H9 (cell line): ENCODE results near the gene SERPINB5. TPM values are rescaled to one million over a fixed set of nuclear protein-coding genes. Genes with fewer than 3 reads are reported as not detected.

Source experiments
- DNase-seq: peaks from one replicate; pipeline ENCODE4 v3.0.0-alpha.2; 2017
- H2AFZ ChIP-seq: one replicate; pipeline ENCODE4 v1.6.1; 2013; ENCODE audit warnings: mild to moderate bottlenecking, low read length, control low read depth, moderate library complexity
- H2AK5ac ChIP-seq: 2 replicates; pipeline ENCODE4 v1.6.1; 2013; ENCODE audit warnings: low read length, control low read depth, mixed read lengths; ENCODE audit not compliant: insufficient read length
- H2BK120ac ChIP-seq: one replicate; pipeline ENCODE4 v1.6.1; 2013; ENCODE audit warnings: low read depth, mild to moderate bottlenecking, low read length, control low read depth, inconsistent platforms; ENCODE audit not compliant: poor library complexity, severe bottlenecking
- H2BK12ac ChIP-seq: 2 replicates; pipeline ENCODE4 v1.6.1; 2013; ENCODE audit warnings: low read length, control low read depth, mixed read lengths, low read depth; ENCODE audit not compliant: insufficient read length
- H2BK15ac ChIP-seq: 2 replicates; pipeline ENCODE4 v1.6.1; 2013; ENCODE audit warnings: low read depth, low read length, control low read depth
- H2BK20ac ChIP-seq: one replicate; pipeline ENCODE4 v1.6.1; 2013; ENCODE audit warnings: low read depth, mild to moderate bottlenecking, low read length, control low read depth, inconsistent platforms; ENCODE audit not compliant: poor library complexity, severe bottlenecking
- H2BK5ac ChIP-seq: 2 replicates; pipeline ENCODE4 v1.6.1; 2013; ENCODE audit warnings: low read length, control low read depth, mixed read lengths; ENCODE audit not compliant: insufficient read length
- H3K14ac ChIP-seq: 2 replicates; pipeline ENCODE4 v1.6.1; 2013; ENCODE audit warnings: low read length, control low read depth; ENCODE audit not compliant: insufficient read depth
- H3K18ac ChIP-seq: 2 replicates; pipeline ENCODE4 v1.6.1; 2013; ENCODE audit warnings: low read depth, mild to moderate bottlenecking, mixed read lengths, low read length, control low read depth; ENCODE audit not compliant: insufficient read length
- H3K23ac ChIP-seq: 2 replicates; pipeline ENCODE4 v1.6.1; 2013; ENCODE audit warnings: low read length, control low read depth, mixed read lengths, low read depth; ENCODE audit not compliant: insufficient read length
- H3K23me2 ChIP-seq: 2 replicates; pipeline ENCODE4 v1.6.1; 2013; ENCODE audit warnings: low read depth, mild to moderate bottlenecking, mixed read lengths, low read length, control low read depth; ENCODE audit not compliant: insufficient read length, poor library complexity, severe bottlenecking
- H3K27ac ChIP-seq: 2 replicates; pipeline ENCODE4 v1.5.1; 2013; ENCODE audit warnings: low read length, control low read depth, mixed read lengths, low read depth; ENCODE audit not compliant: insufficient read length
- H3K27me3 ChIP-seq: 2 replicates; pipeline ENCODE4 v1.6.1; 2013; ENCODE audit warnings: low read length, control low read depth, inconsistent platforms; ENCODE audit not compliant: insufficient read depth
- H3K4ac ChIP-seq: 2 replicates; pipeline ENCODE4 v1.6.1; 2013; ENCODE audit warnings: low read depth, mild to moderate bottlenecking, control low read depth, inconsistent platforms, low read length, moderate library complexity
- H3K4me1 ChIP-seq: 2 replicates; pipeline ENCODE4 v1.6.1; 2013; ENCODE audit warnings: low read length, control low read depth, inconsistent platforms; ENCODE audit not compliant: insufficient read depth
- H3K4me2 ChIP-seq: 2 replicates; pipeline ENCODE4 v1.6.1; 2013; ENCODE audit warnings: low read length, control low read depth, mixed read lengths; ENCODE audit not compliant: insufficient read length, insufficient read depth
- H3K56ac ChIP-seq: 2 replicates; pipeline ENCODE4 v1.6.1; 2013; ENCODE audit warnings: low read depth, mild to moderate bottlenecking, mixed read lengths, low read length, control low read depth; ENCODE audit not compliant: insufficient read length
- H3K79me1 ChIP-seq: 2 replicates; pipeline ENCODE4 v1.6.1; 2013; ENCODE audit warnings: low read depth, mild to moderate bottlenecking, moderate library complexity, low read length, control low read depth, inconsistent platforms; ENCODE audit not compliant: insufficient read depth, poor library complexity, severe bottlenecking
- H3K79me2 ChIP-seq: 2 replicates; pipeline ENCODE4 v1.6.1; 2013; ENCODE audit warnings: low read length, control low read depth, inconsistent platforms; ENCODE audit not compliant: insufficient read depth
- H3K9ac ChIP-seq: 2 replicates; pipeline ENCODE4 v1.6.1; 2013; ENCODE audit warnings: low read length, control low read depth, mixed read lengths; ENCODE audit not compliant: insufficient read length; ENCODE audit errors: extremely low read depth
- H3K9me3 ChIP-seq: one replicate; pipeline ENCODE4 v1.6.1; 2013; ENCODE audit warnings: low read depth, low read length, inconsistent platforms; ENCODE audit not compliant: control insufficient read depth
- H3T11ph ChIP-seq: one replicate; pipeline ENCODE4 v1.6.1; 2013; ENCODE audit warnings: mild to moderate bottlenecking, low read length, control low read depth, inconsistent platforms
- H4K20me1 ChIP-seq: one replicate; pipeline ENCODE4 v1.6.1; 2013; ENCODE audit not compliant: control insufficient read depth, insufficient read length, insufficient read depth
- H4K5ac ChIP-seq: 2 replicates; pipeline ENCODE4 v1.6.1; 2013; ENCODE audit warnings: low read depth, mild to moderate bottlenecking, mixed read lengths, low read length, control low read depth; ENCODE audit not compliant: insufficient read length
- H4K8ac ChIP-seq: replicated peaks from 2 replicates; pipeline ENCODE4 v1.6.1; 2013; ENCODE audit warnings: low read length, control low read depth, mixed read lengths, low read depth; ENCODE audit not compliant: insufficient read length
- H4K91ac ChIP-seq: 2 replicates; pipeline ENCODE4 v1.6.1; 2013; ENCODE audit warnings: low read depth, mild to moderate bottlenecking, moderate library complexity, mixed read lengths, low read length, control low read depth; ENCODE audit not compliant: insufficient read length
- H3K27ac Mint-ChIP-seq, 3 experiments: 2 replicates in 2 of 3; 3 replicates in 1 of 3; pipeline ENCODE4 v1.8.0; 2020 to 2021; ENCODE audit warnings: mixed read lengths in 3 of 3, mild to moderate bottlenecking in 1 of 3, moderate library complexity in 1 of 3
- H3K27me3 Mint-ChIP-seq: 2 replicates; pipeline ENCODE4 v1.8.0; 2021; ENCODE audit warnings: low read depth, mild to moderate bottlenecking, moderate library complexity, mixed read lengths
- H3K36me3 Mint-ChIP-seq, 3 experiments: 2 replicates in 2 of 3; 3 replicates in 1 of 3; pipeline ENCODE4 v1.8.0; 2020 to 2021; ENCODE audit warnings: low read depth in 3 of 3, mixed read lengths in 3 of 3; ENCODE audit not compliant: insufficient read depth in 1 of 3
- H3K4me1 Mint-ChIP-seq, 2 experiments: 2 replicates each; pipeline ENCODE4 v1.8.0; 2020; ENCODE audit warnings: mixed read lengths in 2 of 2
- H3K4me3 Mint-ChIP-seq, 2 experiments: 2 replicates in 1 of 2; 3 replicates in 1 of 2; pipeline ENCODE4 v1.8.0; 2020 to 2021; ENCODE audit warnings: mild to moderate bottlenecking in 2 of 2, mixed read lengths in 2 of 2, moderate library complexity in 1 of 2
- H3K9me3 Mint-ChIP-seq, 2 experiments: 2 replicates in 1 of 2; 3 replicates in 1 of 2; pipeline ENCODE4 v1.8.0; 2020; ENCODE audit warnings: mild to moderate bottlenecking in 2 of 2, mixed read lengths in 2 of 2, moderate library complexity in 1 of 2
- WGBS: extraction: QIAGEN DNeasy Blood & Tissue Kit; methylation state at CpG from one replicate; pipeline ENCODE4 v1.1.7; 2013; ENCODE audit warnings: missing lambda C conversion rate, low lambda C conversion rate, mixed read lengths; ENCODE audit not compliant: insufficient read length; ENCODE audit errors: extremely low coverage; 5-methylcytosine and 5-hydroxymethylcytosine counted together
- total RNA-seq: library from RNA; stranded (reverse); gene quantifications from 2 replicates; pipeline ENCODE4 v1.2.1, GENCODE V29; 2021
- TF ChIP-seq, protein P1 (sequence below): fragments of 200-600 bp; sonication (generic); conservative IDR thresholded peaks from 3 replicates; pipeline ENCODE4 v1.8.0; 2021; ENCODE audit warnings: antibody characterized with exemption, mild to moderate bottlenecking

The SERPINB5 gene
- total RNA-seq, 1 experiment from 2014 or later = not detected

DNA sequence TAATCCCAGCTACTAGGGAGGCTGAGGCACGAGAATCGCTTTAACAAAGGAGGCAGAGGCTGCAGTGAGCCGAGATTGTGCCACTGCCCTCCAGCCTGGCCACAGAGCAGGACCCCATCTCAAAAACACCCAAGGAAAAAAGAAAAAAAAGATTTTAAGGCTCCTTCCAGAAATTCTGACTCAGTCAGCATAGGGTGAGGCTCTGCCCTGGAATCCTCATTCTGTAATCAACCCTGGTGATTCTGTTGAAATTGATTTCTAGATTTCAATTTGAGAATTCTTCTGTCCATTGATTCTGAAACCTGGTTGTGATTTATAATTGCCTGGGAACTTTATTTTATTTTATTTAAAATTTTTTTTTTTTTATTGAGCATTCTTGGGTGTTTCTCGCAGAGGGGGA lies 27.3 kb upstream of the SERPINB5 start:
- Mint-ChIP-seq H3K27me3 (no peaks in the 10 kb centered on the region), H3K9me3 (no peaks in the 10 kb centered on the region; a peak in 1 of 5 replicates), H3K4me1 (peaks cover 6 to 16% of the 10 kb centered on the region in 2 experiments), H3K36me3 (peaks cover 0 to 7% (median 0%) of the 10 kb centered on the region in 3 experiments; a peak in 3 of 7 replicates), H3K4me3 (no peak overlapping the region), H3K27ac (no peak overlapping the region)
- H4K5ac ChIP-seq = no peak overlapping the region
- H2BK120ac ChIP-seq = no peak overlapping the region
- no peak overlapping the region for H3K4ac ChIP-seq
- H2BK12ac ChIP-seq = no peak overlapping the region
- no peaks in the 10 kb centered on the region for H3K79me2 ChIP-seq
- DNase-seq = no peak
- H3K4me1 ChIP-seq = peaks cover 2% of the 10 kb centered on the region; the same call in 1 of the 2 replicates
- no peaks in the 10 kb centered on the region for H3K23me2 ChIP-seq
- no peak overlapping the region for H2BK20ac ChIP-seq
- no peak overlapping the region for H3K9ac ChIP-seq
- H3K27ac ChIP-seq = no peak overlapping the region
- no peak overlapping the region for H2AK5ac ChIP-seq
- no peak overlapping the region for H3K4me2 ChIP-seq
- no peak overlapping the region for H3T11ph ChIP-seq
- H3K23ac ChIP-seq = no peak overlapping the region
- no peaks in the 10 kb centered on the region for H4K20me1 ChIP-seq
- no peaks in the 10 kb centered on the region for H3K27me3 ChIP-seq
- H2BK15ac ChIP-seq = no peak overlapping the region
- WGBS = no CpG with 5 or more reads among the region's 4 CpGs
- H3K14ac ChIP-seq = no peak overlapping the region
- no peak overlapping the region for H2BK5ac ChIP-seq
- no peaks in the 10 kb centered on the region for H3K9me3 ChIP-seq
- H4K91ac ChIP-seq = no peak overlapping the region
- no peaks in the 10 kb centered on the region for H3K79me1 ChIP-seq
- H3K18ac ChIP-seq = no peak overlapping the region
- no peak overlapping the region for H4K8ac ChIP-seq
- TF ChIP-seq, protein P1, sequence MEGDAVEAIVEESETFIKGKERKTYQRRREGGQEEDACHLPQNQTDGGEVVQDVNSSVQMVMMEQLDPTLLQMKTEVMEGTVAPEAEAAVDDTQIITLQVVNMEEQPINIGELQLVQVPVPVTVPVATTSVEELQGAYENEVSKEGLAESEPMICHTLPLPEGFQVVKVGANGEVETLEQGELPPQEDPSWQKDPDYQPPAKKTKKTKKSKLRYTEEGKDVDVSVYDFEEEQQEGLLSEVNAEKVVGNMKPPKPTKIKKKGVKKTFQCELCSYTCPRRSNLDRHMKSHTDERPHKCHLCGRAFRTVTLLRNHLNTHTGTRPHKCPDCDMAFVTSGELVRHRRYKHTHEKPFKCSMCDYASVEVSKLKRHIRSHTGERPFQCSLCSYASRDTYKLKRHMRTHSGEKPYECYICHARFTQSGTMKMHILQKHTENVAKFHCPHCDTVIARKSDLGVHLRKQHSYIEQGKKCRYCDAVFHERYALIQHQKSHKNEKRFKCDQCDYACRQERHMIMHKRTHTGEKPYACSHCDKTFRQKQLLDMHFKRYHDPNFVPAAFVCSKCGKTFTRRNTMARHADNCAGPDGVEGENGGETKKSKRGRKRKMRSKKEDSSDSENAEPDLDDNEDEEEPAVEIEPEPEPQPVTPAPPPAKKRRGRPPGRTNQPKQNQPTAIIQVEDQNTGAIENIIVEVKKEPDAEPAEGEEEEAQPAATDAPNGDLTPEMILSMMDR = no peak
- H2AFZ ChIP-seq = no peak overlapping the region
- H3K56ac ChIP-seq = no peak overlapping the region
